Prostate gland (tissue), 2 donors: ENCODE data around the gene GGT6. TPM values are rescaled to one million over a fixed set of nuclear protein-coding genes. Genes with fewer than 3 reads are reported as not detected.

Experiments used
- DNase-seq: peaks from one replicate; pipeline ENCODE4 v3.0.0-alpha.2; 2019; ENCODE audit warnings: low spot score
- H3K27ac ChIP-seq, 2 donors: fragments of 200-600 bp; sonication (generic); 2 replicates each; pipeline ENCODE4 v1.5.1; 2017 to 2019
- H3K27me3 ChIP-seq: fragments of 200-600 bp; sonication (generic); replicated peaks from 2 replicates; pipeline ENCODE4 v1.5.1; 2019; ENCODE audit not compliant: insufficient read depth
- H3K36me3 ChIP-seq, 2 donors: fragments of 200-600 bp; sonication (generic); 1 replicate in 1 of 2; 2 replicates in 1 of 2; pipeline versions ENCODE4 v1.5.1 to v1.8.1; 2017 to 2019
- H3K4me1 ChIP-seq: fragments of 200-600 bp; sonication (generic); replicated peaks from 2 replicates; pipeline ENCODE4 v1.5.1; 2019
- H3K4me3 ChIP-seq, 2 donors: fragments of 200-600 bp; sonication (generic); 2 replicates each; pipeline ENCODE4 v1.5.1; 2017 to 2019
- H3K9me3 ChIP-seq: fragments of 200-600 bp; sonication (generic); 2 replicates; pipeline ENCODE4 v1.5.1; 2017
- CTCF ChIP-seq, 4 experiments: fragments of 200-600 bp in 2 of 4; fragments of 450-650 bp in 2 of 4; sonication (generic) in 2 of 4; IDR thresholded peaks; 1 replicate in 3 of 4; 2 replicates in 1 of 4; pipeline ENCODE4 v1.5.1; 2016 to 2019; ENCODE audit warnings: antibody characterized with exemption in 4 of 4, mild to moderate bottlenecking in 2 of 4, moderate library complexity in 2 of 4
- POLR2A ChIP-seq: fragments of 450-650 bp; IDR thresholded peaks from one replicate; pipeline ENCODE4 v1.6.1; 2016; ENCODE audit warnings: antibody characterized with exemption, mild to moderate bottlenecking
- POLR2AphosphoS5 ChIP-seq: sonication (generic); formaldehyde crosslinking; IDR thresholded peaks from one replicate; pipeline ENCODE4 v1.6.1; 2017; ENCODE audit warnings: antibody characterized with exemption
- WGBS: methylation state at CpG from one replicate; pipeline ENCODE4 v1.1.5; 2018; 5-methylcytosine and 5-hydroxymethylcytosine counted together
- intact Hi-C: fragments of 100-400 bp; cut with DNase I; formaldehyde crosslinking; loops from one replicate; pipeline ENCODE4 v1.14.2; 2022
- total RNA-seq, 2 donors: library from RNA; depleted of rRNA; stranded (reverse); fragments of >200 nt; gene quantifications; one replicate each; pipeline ENCODE4 v1.1.0, GENCODE V29; 2016

Gene GGT6
- total RNA-seq, 2 donors from 2014 or later, result 23.5 to 35.6 TPM

GRCh38 chr17:4584101-4584916 is 23.9 kb upstream of the GGT6 start, which contains the start of gene SMTNL2:
Gene SMTNL2 (plus strand): TSS chr17:4584529. CDS start chr17:4584606, 77 bp downstream.
- WGBS, result under 1% methylated on average over 55 of the region's 100 CpGs
- intact Hi-C loops, result no loop called here
- Histone ChIP-seq H3K4me3 (peak within 1 kb of the TSS; percentile 33 to 43), H3K4me1 (no peaks in the 10 kb centered on the region), H3K27me3 (peaks cover 5% of the 10 kb centered on the region), H3K36me3 (no peaks in the 10 kb centered on the region), H3K9me3 (no peaks in the 10 kb centered on the region), H3K27ac (peak within 1 kb of the TSS in 1 of 2 donors; percentile 53)
- no peak for DNase-seq
- no peak for TF ChIP-seq POLR2A
- no peak for TF ChIP-seq CTCF (IDR thresholded peaks at IDR 0.05)
- no peak for TF ChIP-seq POLR2AphosphoS5

- Histone ChIP-seq H3K4me3 (peak overlapping the region; percentile 33 to 43), H3K9me3 (no peaks in the 10 kb centered on the region), H3K36me3 (no peaks in the 10 kb centered on the region), H3K4me1 (no peaks in the 10 kb centered on the region), H3K27ac (peak overlapping the region in 1 of 2 donors; percentile 53), H3K27me3 (peaks cover 5% of the 10 kb centered on the region)
- WGBS, result 7% methylated on average over 8 of the region's 12 CpGs
- no peak for TF ChIP-seq POLR2AphosphoS5
- no peak for TF ChIP-seq CTCF (IDR thresholded peaks at IDR 0.05)
- TF ChIP-seq POLR2A, result no peak
- no peak for DNase-seq
- intact Hi-C loops, result no loop called here
Measured at GRCh38 chr17:4583782-4584100, 23.4 kb upstream of the GGT6 start.

- Histone ChIP-seq H3K27ac (no peak overlapping the region), H3K36me3 (no peaks in the 10 kb centered on the region), H3K4me3 (no peak overlapping the region), H3K27me3 (peaks cover 5% of the 10 kb centered on the region), H3K9me3 (no peaks in the 10 kb centered on the region), H3K4me1 (no peaks in the 10 kb centered on the region)
- intact Hi-C loops, result no loop called here
- TF ChIP-seq CTCF (IDR thresholded peaks at IDR 0.05), result no peak
- TF ChIP-seq POLR2A, result no peak
- TF ChIP-seq POLR2AphosphoS5, result no peak
- WGBS, result 85% methylated on average over 3 of the region's 3 CpGs
- no peak for DNase-seq
Measured at GRCh38 chr17:4583206-4583605, 22.8 kb upstream of the GGT6 start.

GRCh38 chr17:4582691-4583090 is 22.3 kb upstream of the GGT6 start:
- WGBS, result 86% methylated on average over 8 of the region's 8 CpGs
- intact Hi-C loops, result no loop called here
- DNase-seq, result no peak
- Histone ChIP-seq H3K9me3 (no peaks in the 10 kb centered on the region), H3K4me3 (no peak overlapping the region), H3K36me3 (no peaks in the 10 kb centered on the region), H3K27me3 (peaks cover 5% of the 10 kb centered on the region), H3K27ac (no peak overlapping the region), H3K4me1 (no peaks in the 10 kb centered on the region)
- no peak for TF ChIP-seq POLR2A
- TF ChIP-seq POLR2AphosphoS5, result no peak
- TF ChIP-seq CTCF (IDR thresholded peaks at IDR 0.05), result no peak

GRCh38 chr17:4582101-4582501 is 21.7 kb upstream of the GGT6 start:
- intact Hi-C loops, result no loop called here
- no peak overlapping the region for H3K4me3 ChIP-seq
- no peaks in the 10 kb centered on the region for H3K36me3 ChIP-seq
- no peak overlapping the region for H3K27ac ChIP-seq
- 61% methylated on average over 7 of the region's 7 CpGs for WGBS
- peaks cover 5% of the 10 kb centered on the region for H3K27me3 ChIP-seq
- DNase-seq, result no peak
- no peaks in the 10 kb centered on the region for H3K9me3 ChIP-seq
- no peak for TF ChIP-seq POLR2A
- TF ChIP-seq CTCF (IDR thresholded peaks at IDR 0.05), result no peak
- no peak for TF ChIP-seq POLR2AphosphoS5
- no peaks in the 10 kb centered on the region for H3K4me1 ChIP-seq
